MM.1S (cell line): ENCODE results near the gene PTGDR2.

Experiments used
- DNase-seq: peaks from one replicate; pipeline ENCODE4 v3.0.0-alpha.2; 2015
- H2AFZ ChIP-seq: fragments of 300-600 bp; sonication (generic); 2 replicates; pipeline ENCODE4 v1.6.0; 2016; ENCODE audit warnings: antibody characterized with exemption, low read length
- H3F3A ChIP-seq: fragments of 300-600 bp; sonication (generic); 2 replicates; pipeline ENCODE4 v1.6.1; 2016; ENCODE audit warnings: mild to moderate bottlenecking, antibody characterized with exemption, low read length, moderate library complexity, mixed read lengths; ENCODE audit not compliant: insufficient read depth
- H3K27ac ChIP-seq: fragments of 300-600 bp; sonication (generic); 2 replicates; pipeline ENCODE4 v1.5.1; 2016; ENCODE audit warnings: mild to moderate bottlenecking, low read length
- H3K27me3 ChIP-seq: fragments of 300-600 bp; sonication (generic); replicated peaks from 2 replicates; pipeline ENCODE4 v1.6.0; 2016; ENCODE audit warnings: low read length; ENCODE audit not compliant: insufficient read depth
- H3K36me3 ChIP-seq: fragments of 300-600 bp; sonication (generic); replicated peaks from 2 replicates; pipeline ENCODE4 v1.6.1; 2016; ENCODE audit warnings: mild to moderate bottlenecking, low read length, mixed read lengths; ENCODE audit not compliant: insufficient read depth
- H3K4me1 ChIP-seq: fragments of 300-600 bp; sonication (generic); 2 replicates; pipeline ENCODE4 v1.6.1; 2016; ENCODE audit warnings: low read length, mixed read lengths
- H3K4me2 ChIP-seq: fragments of 300-600 bp; sonication (generic); 2 replicates; pipeline ENCODE4 v1.6.0; 2016; ENCODE audit warnings: low read depth, low read length
- H3K4me3 ChIP-seq: fragments of 300-600 bp; sonication (generic); 2 replicates; pipeline ENCODE4 v1.5.1; 2016; ENCODE audit warnings: low read length, mixed read lengths
- H3K79me2 ChIP-seq: fragments of 300-600 bp; sonication (generic); 2 replicates; pipeline ENCODE4 v1.6.1; 2016; ENCODE audit warnings: mixed run types, low read length, mixed read lengths
- H3K9ac ChIP-seq: fragments of 300-600 bp; sonication (generic); 2 replicates; pipeline ENCODE4 v1.6.1; 2016; ENCODE audit warnings: low read length, mixed read lengths
- H3K9me2 ChIP-seq: fragments of 300-600 bp; sonication (generic); replicated peaks from 2 replicates; pipeline ENCODE4 v1.6.1; 2016; ENCODE audit warnings: mild to moderate bottlenecking, low read length, mixed read lengths; ENCODE audit not compliant: insufficient read depth
- H3K9me3 ChIP-seq: fragments of 300-600 bp; sonication (generic); replicated peaks from 2 replicates; pipeline ENCODE4 v1.6.1; 2016; ENCODE audit warnings: mild to moderate bottlenecking, low read length, mixed read lengths; ENCODE audit not compliant: insufficient read depth
- H4K20me1 ChIP-seq: fragments of 300-600 bp; sonication (generic); 2 replicates; pipeline ENCODE4 v1.6.1; 2016; ENCODE audit warnings: mild to moderate bottlenecking, low read length, moderate library complexity, mixed read lengths; ENCODE audit not compliant: insufficient read depth
- CTCF ChIP-seq: fragments of 300-600 bp; sonication (generic); IDR thresholded peaks from 2 replicates; pipeline ENCODE4 v1.5.1; 2016; ENCODE audit warnings: antibody characterized with exemption, low read length, mixed read lengths
- EZH2 ChIP-seq: fragments of 300-600 bp; sonication (generic); optimal IDR thresholded peaks from 2 replicates; pipeline ENCODE3; 2017; ENCODE audit warnings: low read depth, mild to moderate bottlenecking, antibody characterized with exemption, low read length, mixed read lengths
- EZH2phosphoT487 ChIP-seq: fragments of 300-600 bp; sonication (generic); IDR thresholded peaks from 2 replicates; pipeline ENCODE4 v1.6.1; 2018; ENCODE audit warnings: antibody characterized with exemption, low read length

Gene PTGDR2

GRCh38 chr11:60821827-60822599 lies 33.7 kb downstream of the PTGDR2 start:
- H3K27ac ChIP-seq: no peak overlapping the region

GRCh38 chr11:60818057-60818456 lies 37.7 kb downstream of the PTGDR2 start:
- H3K27me3 ChIP-seq: no peaks in the 10 kb centered on the region
- DNase-seq: no peak
- no peak for TF ChIP-seq EZH2
- no peak for TF ChIP-seq CTCF
- TF ChIP-seq EZH2phosphoT487: no peak

More at GRCh38 chr11:60821827-60822599, 33.7 kb downstream of the PTGDR2 start:
- Histone ChIP-seq H3K9me3 (no peaks in the 10 kb centered on the region), H2AFZ (no peak overlapping the region), H3K36me3 (no peaks in the 10 kb centered on the region), H3K9me2 (no peaks in the 10 kb centered on the region), H3K79me2 (no peaks in the 10 kb centered on the region), H3K9ac (no peak overlapping the region), H3K27me3 (no peaks in the 10 kb centered on the region), H4K20me1 (no peaks in the 10 kb centered on the region), H3F3A (no peaks in the 10 kb centered on the region), H3K4me2 (no peak overlapping the region), H3K4me1 (no peaks in the 10 kb centered on the region), H3K4me3 (no peak overlapping the region)
- TF ChIP-seq EZH2phosphoT487 (no peak), CTCF (no peak), EZH2 (no peak)
- no peak for DNase-seq

GRCh38 chr11:60816590-60817157 lies 39.1 kb downstream of the PTGDR2 start:
- Histone ChIP-seq H3K9me2 (no peaks in the 10 kb centered on the region), H3K27me3 (no peaks in the 10 kb centered on the region), H3K36me3 (no peaks in the 10 kb centered on the region), H3K4me1 (no peaks in the 10 kb centered on the region), H3K9ac (no peak overlapping the region), H3F3A (no peaks in the 10 kb centered on the region), H2AFZ (no peak overlapping the region), H3K4me2 (no peak overlapping the region), H4K20me1 (no peaks in the 10 kb centered on the region), H3K9me3 (no peaks in the 10 kb centered on the region), H3K27ac (no peak overlapping the region), H3K4me3 (no peak overlapping the region), H3K79me2 (no peaks in the 10 kb centered on the region)
- TF ChIP-seq EZH2 (no peak), CTCF (no peak), EZH2phosphoT487 (no peak)
- no peak for DNase-seq

More at GRCh38 chr11:60818057-60818456, 37.7 kb downstream of the PTGDR2 start:
- Histone ChIP-seq H2AFZ (no peak overlapping the region), H3K36me3 (no peaks in the 10 kb centered on the region), H3K4me2 (no peak overlapping the region), H3K9ac (no peak overlapping the region), H3F3A (no peaks in the 10 kb centered on the region), H3K79me2 (no peaks in the 10 kb centered on the region), H4K20me1 (no peaks in the 10 kb centered on the region), H3K27ac (no peak overlapping the region), H3K4me3 (no peak overlapping the region), H3K4me1 (no peaks in the 10 kb centered on the region), H3K9me3 (no peaks in the 10 kb centered on the region), H3K9me2 (no peaks in the 10 kb centered on the region)
